Lower leg skin (tissue), 3 donors: ENCODE measurements around the gene ALPL.

Experiments used
- CTCF ChIP-seq, 3 donors: fragments of 450-650 bp; IDR thresholded peaks; one replicate each; pipeline ENCODE4 v1.5.1; 2016; ENCODE audit warnings: antibody characterized with exemption in 3 of 3, mild to moderate bottlenecking in 3 of 3, moderate library complexity in 2 of 3
- POLR2A ChIP-seq, 2 donors: fragments of 450-650 bp; IDR thresholded peaks; one replicate each; pipeline ENCODE4 v1.6.1; 2016 to 2017; ENCODE audit warnings: antibody characterized with exemption in 2 of 2, mild to moderate bottlenecking in 1 of 2, moderate library complexity in 1 of 2

- TF ChIP-seq POLR2A (IDR thresholded peaks at IDR 0.05) (no peak), CTCF (IDR thresholded peaks at IDR 0.05) (no peak)
These were observed 80.4 kb downstream of the ALPL start for GRCh38 chr1:21589618-21590017.
